Glomerular endothelial cell (primary cell): Measurements from ENCODE around the gene POMGNT1. TPM values are rescaled to one million over a fixed set of nuclear protein-coding genes. Genes with fewer than 3 reads are reported as not detected.

ENCODE experiments used
- DNase-seq: peaks from one replicate; pipeline ENCODE4 v3.0.0-alpha.2; 2011; ENCODE audit warnings: low read depth, low spot score; ENCODE audit errors: extremely low read depth
- total RNA-seq: library from RNA; depleted of rRNA; stranded (reverse); fragments of >200 nt; gene quantifications from 2 replicates; pipeline ENCODE4 v1.2.3, GENCODE V29; 2015

Gene POMGNT1
- total RNA-seq, 1 donor from 2014 or later, result 70.4 TPM

DNA sequence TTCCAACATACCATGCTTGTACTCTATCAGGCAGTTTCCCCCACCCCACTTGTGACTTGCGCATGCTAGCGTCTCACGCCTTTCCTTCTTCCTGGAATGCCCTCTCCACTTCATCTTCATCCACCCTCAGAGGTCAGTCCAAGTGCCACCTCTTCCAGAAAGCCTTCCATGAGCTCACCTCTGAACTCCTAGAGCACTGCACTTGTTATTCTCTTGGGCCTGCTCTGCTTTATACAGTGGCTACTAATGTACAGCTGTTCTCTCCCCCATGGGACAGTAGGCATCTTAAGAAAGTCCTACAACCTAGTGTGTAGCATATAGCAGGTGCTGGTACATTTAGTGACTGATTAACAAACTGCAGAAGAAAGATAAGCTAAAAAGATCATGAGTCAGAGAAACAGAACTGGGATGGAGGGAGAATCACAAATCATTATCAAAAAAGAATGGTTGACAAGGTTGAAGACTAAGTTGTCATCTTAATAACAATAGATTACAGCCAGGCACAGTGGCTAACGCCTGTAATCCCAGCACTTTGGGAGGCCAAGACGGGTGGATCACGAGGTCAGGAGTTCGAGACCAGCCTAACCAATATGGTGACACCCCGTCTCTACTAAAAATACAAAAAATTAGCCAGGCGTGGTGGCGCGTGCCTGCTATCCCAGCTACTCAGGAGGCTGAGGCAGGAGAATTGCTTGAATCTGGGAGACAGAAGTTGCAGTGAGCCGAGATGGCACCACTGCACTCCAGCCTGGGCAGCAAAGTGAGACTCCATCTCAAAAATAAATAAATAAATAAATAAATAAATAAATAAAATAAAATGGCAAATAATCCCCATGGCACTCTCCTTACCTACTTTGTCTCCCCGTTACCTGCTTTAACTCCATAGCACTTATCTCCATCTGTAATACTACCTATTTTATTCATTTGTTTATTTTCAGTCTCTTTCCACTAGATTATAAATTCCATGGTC, 39.6 kb downstream of the POMGNT1 start:
- DNase-seq, result no peak

DNA sequence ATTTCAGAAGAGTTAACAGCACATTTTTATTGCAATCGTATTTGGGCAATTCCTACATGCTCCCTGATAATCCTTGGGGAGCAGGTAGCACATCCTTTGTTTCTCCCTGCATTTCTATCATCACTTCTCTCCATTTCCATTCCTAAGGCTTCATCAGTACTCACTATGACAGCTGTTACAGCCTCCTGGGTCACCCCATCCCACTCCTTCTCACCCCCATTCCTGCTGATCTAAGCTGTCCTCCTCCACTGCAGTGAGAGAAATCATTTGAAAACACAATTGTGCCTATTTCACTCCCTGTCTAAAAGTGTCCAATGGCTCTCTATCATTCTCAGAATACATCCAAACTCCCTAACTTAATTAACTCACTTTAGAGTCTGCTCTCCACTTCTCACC, 40.3 kb downstream of the POMGNT1 start:
- no peak for DNase-seq

GRCh38 chr1:46153732-46154131, 44.5 kb downstream of the POMGNT1 start:
- no peak for DNase-seq

DNA sequence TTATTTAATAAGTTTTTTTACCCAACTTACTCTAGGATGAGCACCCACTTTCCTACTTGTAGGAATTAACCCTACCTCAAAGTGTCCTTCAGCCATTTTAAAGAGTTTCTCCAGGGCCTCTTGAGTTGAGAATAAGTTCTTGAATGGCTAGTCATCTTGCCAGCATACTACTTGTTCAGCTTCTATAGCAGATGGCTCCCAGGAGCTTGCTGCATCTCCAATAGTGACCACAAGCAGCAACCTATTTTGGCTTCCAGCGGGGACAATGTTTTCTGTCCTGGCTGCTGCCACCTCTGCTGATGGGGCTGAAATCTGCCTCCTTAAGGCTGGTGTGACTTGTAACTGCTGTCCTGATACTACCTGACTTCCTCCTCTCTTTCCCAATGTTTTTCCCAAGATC, 45.0 kb downstream of the POMGNT1 start:
- DNase-seq, result no peak

DNA sequence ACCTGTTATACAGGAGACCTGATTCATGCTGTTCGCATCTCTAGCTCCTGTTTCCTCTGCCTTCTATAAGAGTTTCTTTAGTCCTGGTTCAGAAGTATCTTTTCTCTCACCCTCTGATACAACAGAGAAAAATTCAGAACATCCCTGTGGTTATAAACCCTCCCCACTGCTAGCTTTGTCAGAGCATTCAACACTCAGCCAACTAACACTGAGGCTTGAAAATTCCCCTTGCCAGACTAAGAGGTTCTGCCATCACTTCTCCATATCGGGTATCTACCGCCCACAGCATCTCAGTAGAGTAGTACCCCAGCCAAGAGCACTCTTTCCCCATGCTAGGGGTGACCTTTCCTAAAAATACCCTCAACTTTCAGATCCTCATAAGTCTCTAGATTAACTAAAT, 46.2 kb downstream of the POMGNT1 start:
- DNase-seq, result no peak

DNA sequence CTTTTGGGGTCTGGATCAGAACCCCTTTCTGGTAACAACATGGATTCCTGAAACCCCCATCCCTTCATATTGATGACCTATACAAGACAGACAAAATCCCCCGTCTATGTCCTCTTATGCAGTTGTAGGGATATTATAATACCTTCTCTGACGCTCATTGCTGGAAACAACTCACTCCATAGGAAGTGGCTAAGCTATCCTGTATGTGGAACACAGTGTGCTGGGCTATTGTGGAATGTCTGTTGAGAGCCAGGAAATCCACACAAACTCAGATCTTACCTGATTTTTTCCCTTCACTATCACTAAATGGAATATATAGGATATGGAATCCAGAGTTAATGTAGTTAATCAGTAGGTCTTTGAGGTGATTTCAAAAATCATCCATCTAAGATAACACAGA, 48.1 kb downstream of the POMGNT1 start:
- DNase-seq, result no peak

DNA sequence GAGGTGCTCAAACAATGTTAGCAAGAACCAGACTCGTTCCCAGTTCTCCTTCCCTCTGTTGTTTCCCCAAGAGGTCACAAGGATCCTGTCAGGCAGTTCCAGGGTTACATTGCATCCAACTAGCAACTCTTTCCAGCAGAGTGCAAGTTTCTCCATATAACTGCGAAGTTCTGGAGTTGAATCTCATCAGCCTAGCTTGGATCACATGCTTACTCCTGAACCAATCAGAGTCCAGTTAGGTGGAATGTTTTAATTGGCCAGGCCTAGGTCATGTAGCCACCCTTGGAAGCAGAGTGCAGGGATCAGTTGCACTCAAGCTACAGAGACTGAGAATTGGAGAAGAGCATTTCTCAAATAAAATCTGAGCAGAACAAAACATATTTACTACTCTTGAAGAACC, 49.9 kb downstream of the POMGNT1 start:
- DNase-seq, result no peak

Other genes with a start within 250 kb of the POMGNT1 start
- 10.9 and 11.7 TPM in 2 replicates for gene PIK3R3, start 65.8 kb downstream of the POMGNT1 start, total RNA-seq
- gene TSPAN1, start 23.3 kb downstream of the POMGNT1 start, total RNA-seq, result 2.3 and 8.9 TPM in 2 replicates
- not detected in 2 replicates for gene P3R3URF, start 21.9 kb downstream of the POMGNT1 start, total RNA-seq
- gene LURAP1, start 4.9 kb upstream of the POMGNT1 start, total RNA-seq, result 0.82 and 1.1 TPM in 2 replicates
- gene RAD54L, start 49.3 kb upstream of the POMGNT1 start, total RNA-seq, result 1.3 and 4.7 TPM in 2 replicates
- 82.7 and 94.9 TPM in 2 replicates for gene LRRC41, start 105.2 kb upstream of the POMGNT1 start, total RNA-seq
- gene UQCRH, start 105.3 kb upstream of the POMGNT1 start, total RNA-seq, result 273 and 455 TPM in 2 replicates
- 16.5 and 18.8 TPM in 2 replicates for gene NSUN4, start 142.4 kb upstream of the POMGNT1 start, total RNA-seq
- gene FAAH, start 195.9 kb upstream of the POMGNT1 start, total RNA-seq, result 0.97 and 0.99 TPM in 2 replicates